SK-N-SH (cell line): Measurements from ENCODE around the gene CEP131.

Experiments used
- EZH2phosphoT487 ChIP-seq: fragments of 200-600 bp; sonication (generic); IDR thresholded peaks from 2 replicates; pipeline ENCODE4 v1.6.1; 2017; ENCODE audit warnings: low read depth, mixed run types, mild to moderate bottlenecking, antibody characterized with exemption, moderate library complexity, borderline replicate concordance
- TF ChIP-seq, protein P1 (sequence below): fragments of 200-600 bp; sonication (generic); IDR thresholded peaks from 2 replicates; pipeline ENCODE4 v1.6.1; 2017; ENCODE audit warnings: antibody characterized with exemption, mild to moderate bottlenecking, moderate library complexity
- TF ChIP-seq, protein P2 (sequence below): IDR thresholded peaks from 2 replicates; pipeline ENCODE4; 2012

DNA sequence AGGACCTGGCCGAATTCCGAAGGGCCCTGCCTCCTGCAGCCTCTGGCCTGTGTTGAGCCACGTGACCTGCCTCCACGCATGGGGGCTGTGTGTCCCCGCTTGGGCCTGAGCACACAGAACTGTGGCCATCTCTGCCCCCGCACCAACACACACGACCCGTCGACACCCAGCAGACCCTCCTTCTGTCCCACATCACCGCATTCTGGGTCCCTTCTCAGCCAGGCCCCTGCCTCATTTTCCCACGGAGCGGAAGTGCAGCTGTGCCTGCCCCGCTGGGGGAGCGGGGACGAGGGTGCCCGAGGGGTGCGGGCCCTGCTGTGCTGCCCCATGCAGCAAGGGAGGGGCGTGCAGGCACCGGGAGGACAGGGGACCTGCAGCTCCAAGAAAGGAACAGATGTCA is 34.8 kb upstream of the CEP131 start:
- TF ChIP-seq EZH2phosphoT487 = no peak
- TF ChIP-seq, protein P1, sequence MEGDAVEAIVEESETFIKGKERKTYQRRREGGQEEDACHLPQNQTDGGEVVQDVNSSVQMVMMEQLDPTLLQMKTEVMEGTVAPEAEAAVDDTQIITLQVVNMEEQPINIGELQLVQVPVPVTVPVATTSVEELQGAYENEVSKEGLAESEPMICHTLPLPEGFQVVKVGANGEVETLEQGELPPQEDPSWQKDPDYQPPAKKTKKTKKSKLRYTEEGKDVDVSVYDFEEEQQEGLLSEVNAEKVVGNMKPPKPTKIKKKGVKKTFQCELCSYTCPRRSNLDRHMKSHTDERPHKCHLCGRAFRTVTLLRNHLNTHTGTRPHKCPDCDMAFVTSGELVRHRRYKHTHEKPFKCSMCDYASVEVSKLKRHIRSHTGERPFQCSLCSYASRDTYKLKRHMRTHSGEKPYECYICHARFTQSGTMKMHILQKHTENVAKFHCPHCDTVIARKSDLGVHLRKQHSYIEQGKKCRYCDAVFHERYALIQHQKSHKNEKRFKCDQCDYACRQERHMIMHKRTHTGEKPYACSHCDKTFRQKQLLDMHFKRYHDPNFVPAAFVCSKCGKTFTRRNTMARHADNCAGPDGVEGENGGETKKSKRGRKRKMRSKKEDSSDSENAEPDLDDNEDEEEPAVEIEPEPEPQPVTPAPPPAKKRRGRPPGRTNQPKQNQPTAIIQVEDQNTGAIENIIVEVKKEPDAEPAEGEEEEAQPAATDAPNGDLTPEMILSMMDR = no peak
- TF ChIP-seq, protein P2, sequence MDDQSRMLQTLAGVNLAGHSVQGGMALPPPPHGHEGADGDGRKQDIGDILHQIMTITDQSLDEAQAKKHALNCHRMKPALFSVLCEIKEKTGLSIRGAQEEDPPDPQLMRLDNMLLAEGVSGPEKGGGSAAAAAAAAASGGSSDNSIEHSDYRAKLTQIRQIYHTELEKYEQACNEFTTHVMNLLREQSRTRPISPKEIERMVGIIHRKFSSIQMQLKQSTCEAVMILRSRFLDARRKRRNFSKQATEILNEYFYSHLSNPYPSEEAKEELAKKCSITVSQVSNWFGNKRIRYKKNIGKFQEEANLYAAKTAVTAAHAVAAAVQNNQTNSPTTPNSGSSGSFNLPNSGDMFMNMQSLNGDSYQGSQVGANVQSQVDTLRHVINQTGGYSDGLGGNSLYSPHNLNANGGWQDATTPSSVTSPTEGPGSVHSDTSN = no peak
